Measurements from ENCODE around the gene BMP5.
"Not testable (repeated sequence)": the region's sequence is repeated elsewhere in the genome, so short reads cannot be mapped to it uniquely, and the experiment has no call there.

Gene BMP5

DNA sequence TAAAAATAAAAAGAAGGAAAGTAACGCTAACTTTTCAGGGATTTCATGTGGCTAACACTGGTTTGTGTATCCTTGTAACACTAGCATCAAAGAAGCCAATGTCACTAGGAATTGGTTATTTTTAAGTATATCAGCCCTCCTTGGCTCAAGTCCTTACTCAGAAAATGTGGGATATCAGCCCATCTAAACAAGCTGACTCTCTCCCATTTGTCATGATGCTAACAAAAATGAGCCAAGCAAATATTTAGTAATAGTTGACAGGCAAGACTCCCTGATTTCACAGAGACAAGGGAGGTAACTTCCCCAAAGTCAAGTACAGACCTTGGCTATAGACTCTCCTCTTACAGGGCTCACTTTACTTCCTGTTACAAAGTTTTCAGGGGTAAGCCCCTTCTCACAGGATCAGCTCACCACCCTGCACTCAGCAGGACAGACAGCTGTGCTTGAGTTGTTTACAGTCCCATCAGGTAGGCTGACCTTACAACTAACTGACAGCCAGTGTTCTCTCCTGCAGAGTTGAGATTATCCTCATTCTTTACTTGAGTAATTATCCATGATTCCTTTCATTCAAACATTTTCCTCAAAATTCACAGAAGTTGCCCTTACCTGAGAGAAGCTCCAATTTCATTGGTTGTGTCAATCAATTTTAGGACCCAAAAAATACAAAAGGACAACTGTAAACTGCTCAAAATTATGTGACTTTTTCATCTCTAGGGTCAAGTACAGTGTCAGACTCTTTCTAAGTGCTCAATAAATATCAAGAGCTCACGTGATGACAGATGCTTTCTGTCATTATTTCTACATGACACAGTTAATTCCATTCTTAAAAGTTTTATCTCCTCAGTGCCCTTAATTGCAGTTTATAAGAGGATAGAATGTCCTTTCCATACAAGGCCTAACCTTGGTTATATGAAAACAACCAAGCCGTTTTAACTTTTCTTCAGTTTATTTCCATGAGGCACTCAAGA lies 38.1 kb upstream of the BMP5 start:
- TF ChIP-seq, protein P1, sequence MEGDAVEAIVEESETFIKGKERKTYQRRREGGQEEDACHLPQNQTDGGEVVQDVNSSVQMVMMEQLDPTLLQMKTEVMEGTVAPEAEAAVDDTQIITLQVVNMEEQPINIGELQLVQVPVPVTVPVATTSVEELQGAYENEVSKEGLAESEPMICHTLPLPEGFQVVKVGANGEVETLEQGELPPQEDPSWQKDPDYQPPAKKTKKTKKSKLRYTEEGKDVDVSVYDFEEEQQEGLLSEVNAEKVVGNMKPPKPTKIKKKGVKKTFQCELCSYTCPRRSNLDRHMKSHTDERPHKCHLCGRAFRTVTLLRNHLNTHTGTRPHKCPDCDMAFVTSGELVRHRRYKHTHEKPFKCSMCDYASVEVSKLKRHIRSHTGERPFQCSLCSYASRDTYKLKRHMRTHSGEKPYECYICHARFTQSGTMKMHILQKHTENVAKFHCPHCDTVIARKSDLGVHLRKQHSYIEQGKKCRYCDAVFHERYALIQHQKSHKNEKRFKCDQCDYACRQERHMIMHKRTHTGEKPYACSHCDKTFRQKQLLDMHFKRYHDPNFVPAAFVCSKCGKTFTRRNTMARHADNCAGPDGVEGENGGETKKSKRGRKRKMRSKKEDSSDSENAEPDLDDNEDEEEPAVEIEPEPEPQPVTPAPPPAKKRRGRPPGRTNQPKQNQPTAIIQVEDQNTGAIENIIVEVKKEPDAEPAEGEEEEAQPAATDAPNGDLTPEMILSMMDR (IDR thresholded peaks at IDR 0.05; ENCODE audit: low read depth, low read length): no peak
- no peak overlapping the region for H3K4me3 ChIP-seq (ENCODE audit: low read depth, low read length)

DNA sequence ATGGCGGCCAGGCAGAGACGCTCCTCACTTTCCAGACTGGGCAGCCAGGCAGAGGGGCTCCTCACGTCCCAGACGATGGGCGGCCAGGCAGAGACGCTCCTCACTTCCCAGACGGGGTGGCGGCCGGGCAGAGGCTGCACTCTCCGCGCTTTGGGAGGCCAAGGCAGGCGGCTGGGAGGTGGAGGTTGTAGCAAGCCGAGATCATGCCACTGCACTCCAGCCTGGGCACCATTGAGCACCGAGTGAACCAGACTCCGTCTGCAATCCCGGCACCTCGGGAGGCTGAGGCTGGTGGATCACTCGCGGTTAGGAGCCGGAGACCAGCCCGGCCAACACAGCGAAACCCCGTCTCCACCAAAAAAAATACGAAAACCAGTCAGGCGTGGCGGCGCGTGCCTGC lies 35.1 kb upstream of the BMP5 start:
- not testable (repeated sequence) for H3K4me3 ChIP-seq (ENCODE audit: low read depth, low read length)

DNA sequence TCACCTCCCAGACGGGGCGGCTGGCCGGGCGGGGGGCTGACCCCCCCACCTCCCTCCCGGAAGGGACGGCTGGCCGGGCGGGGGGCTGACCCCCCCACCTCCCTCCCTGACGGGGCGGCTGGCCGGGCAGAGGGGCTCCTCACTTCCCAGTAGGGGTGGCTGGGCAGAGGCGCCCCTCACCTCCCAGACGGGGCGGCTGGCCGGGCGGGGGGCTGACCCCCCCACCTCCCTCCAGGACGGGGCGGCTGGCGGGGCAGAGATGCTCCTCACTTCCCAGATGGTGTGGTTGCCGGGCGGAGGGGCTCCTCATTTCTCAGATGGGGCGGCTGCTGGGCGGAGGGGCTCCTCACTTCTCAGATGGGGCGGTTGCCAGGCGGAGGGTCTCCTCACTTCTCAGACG lies 34.5 kb upstream of the BMP5 start:
- H3K4me3 ChIP-seq (ENCODE audit: low read depth, low read length): not testable (repeated sequence)

DNA sequence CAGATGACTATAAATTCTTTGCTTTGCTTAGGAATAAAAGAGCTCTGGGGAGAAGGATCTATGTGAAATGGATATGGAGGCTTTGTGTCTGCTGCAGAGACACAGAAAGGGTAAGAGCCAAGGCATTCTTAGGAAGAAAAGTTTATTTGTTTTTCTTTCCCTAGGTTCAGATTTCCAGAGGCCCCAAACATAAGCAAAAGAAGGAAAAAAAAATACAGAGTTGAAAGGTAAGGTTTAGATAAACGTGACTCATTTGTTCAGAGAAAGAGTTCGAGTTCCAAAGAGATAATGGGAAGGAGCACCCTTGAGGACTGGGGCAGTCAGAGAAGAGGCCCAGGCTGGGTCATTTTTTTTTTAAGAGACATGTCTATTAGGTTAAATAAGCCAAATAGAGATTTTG lies 27.4 kb upstream of the BMP5 start:
- no peak overlapping the region for H3K4me3 ChIP-seq (ENCODE audit: low read depth, low read length)
- TF ChIP-seq, protein P1 (IDR thresholded peaks at IDR 0.05; ENCODE audit: low read depth, low read length): no peak

DNA sequence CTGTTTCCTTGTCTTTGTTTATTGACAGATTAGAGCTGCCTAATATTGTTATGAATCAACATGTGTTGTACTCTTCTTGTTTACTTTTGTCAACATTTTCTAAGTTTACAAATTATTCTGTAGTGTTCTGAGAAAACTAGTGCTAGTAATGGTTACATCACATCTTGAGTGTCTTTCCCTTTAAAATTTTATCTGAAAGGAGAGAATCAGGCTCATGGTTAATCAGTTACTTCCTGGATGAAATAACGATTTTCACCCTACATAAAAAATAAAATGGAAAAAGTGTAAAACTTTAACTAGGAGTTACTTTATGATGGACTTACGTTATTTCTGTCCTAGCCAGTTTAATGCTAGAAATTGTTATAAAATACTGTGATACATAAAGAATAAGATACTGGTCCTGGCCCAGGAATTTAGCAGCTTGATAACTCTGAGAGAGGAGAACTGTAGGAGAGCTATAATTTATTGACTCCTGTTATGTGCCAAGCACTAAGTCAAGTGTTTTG lies 26.4 kb upstream of the BMP5 start:
- TF ChIP-seq, protein P1 (IDR thresholded peaks at IDR 0.05; ENCODE audit: low read depth, low read length): no peak
- H3K4me3 ChIP-seq (ENCODE audit: low read depth, low read length): no peak overlapping the region

DNA sequence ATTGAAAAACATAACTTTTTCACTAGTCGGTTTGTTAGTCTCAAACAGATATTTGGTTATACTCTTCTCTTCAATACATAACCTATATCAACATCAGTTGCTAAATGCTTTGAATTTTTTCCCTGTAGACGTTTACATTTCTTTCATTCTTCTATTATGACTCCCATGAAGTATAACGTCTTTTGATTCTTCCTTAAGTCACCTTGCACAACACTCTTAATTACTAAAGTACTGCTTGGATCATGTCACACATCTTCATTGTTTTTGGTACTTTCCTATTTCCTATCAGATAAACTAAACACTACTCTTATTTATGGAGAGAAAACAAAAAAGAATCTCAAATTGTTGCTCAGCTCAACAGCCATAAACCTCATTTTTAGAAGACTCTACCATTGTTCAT lies 23.0 kb upstream of the BMP5 start:
- no peak overlapping the region for H3K4me3 ChIP-seq (ENCODE audit: low read depth, low read length)
- TF ChIP-seq, protein P1 (IDR thresholded peaks at IDR 0.05; ENCODE audit: low read depth, low read length): no peak

DNA sequence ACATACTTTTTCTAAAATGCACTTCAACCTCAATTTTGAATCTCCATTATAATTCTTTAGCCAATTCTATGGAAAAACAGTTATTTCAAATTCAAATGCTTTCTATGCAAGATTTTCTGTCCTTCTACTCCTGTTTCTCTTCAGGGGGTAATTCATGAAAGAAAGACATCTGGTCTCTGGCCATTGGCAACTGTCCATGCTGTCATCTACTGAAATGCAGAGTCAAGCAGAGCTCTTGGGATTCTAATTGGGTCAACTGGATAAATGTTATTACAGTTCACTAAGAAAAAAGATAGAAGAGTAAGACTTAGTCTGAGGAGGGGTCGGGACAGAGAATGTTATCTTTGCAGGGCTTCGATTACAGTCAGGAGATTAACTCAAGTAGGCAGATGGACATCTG lies 22.0 kb upstream of the BMP5 start:
- TF ChIP-seq, protein P1 (IDR thresholded peaks at IDR 0.05; ENCODE audit: low read depth, low read length): no peak
- H3K4me3 ChIP-seq (ENCODE audit: low read depth, low read length): no peak overlapping the region

DNA sequence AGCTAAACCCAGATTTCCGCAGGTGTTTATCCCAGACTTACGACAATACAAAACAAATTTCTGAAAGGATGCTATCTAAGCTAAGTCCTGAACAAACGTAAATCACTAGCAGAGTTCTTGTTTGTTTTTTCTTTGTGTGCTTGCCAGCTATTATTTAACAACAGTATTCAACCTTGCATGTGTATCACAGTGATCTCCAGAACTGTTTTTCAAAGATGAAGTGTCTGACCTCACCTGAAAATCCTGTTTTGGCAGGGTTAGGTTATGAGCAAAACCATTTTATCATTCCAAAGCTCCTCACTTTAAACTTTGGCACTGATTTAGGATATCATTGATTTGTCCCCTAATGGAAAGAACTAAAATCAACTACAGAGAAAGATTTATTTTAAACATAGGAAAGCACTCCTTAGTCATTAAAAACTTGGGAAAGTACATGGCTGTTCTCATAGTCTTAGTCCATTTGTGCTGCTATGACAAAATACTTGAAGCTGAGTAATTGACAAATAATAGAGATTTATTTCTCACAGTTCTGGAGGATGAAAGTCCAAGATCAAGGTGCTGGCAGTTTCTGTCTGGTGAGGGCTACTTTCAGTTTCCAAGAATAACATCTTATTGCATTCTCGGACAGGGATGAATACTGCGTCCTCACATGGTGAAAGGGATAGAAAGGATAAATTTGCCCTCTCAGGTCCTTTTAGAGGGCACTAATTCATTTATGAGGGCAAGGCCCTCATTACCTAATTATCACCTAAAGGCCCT lies 20.8 kb upstream of the BMP5 start:
- TF ChIP-seq, protein P1 (IDR thresholded peaks at IDR 0.05; ENCODE audit: low read depth, low read length): no peak
- no peak overlapping the region for H3K4me3 ChIP-seq (ENCODE audit: low read depth, low read length)

Data from WI38 (cell line).